ENCODE measurements around the gene CDH15.

CDH15 gene

GRCh38 chr16:89244754-89245153 is 73.2 kb downstream of the CDH15 start:
- Histone ChIP-seq H3K4me1 (ENCODE audit: control insufficient read depth, insufficient read depth, low read length) (peaks cover 7% of the 10 kb centered on the region), H3K9me3 (replicated peaks; ENCODE audit: low read length) (no peaks in the 10 kb centered on the region), H3K4me2 (ENCODE audit: low read length) (no peak overlapping the region), H3K9ac (ENCODE audit: low read depth, low read length) (no peak overlapping the region), H3K4me3 (ENCODE audit: low read length) (no peak overlapping the region), H3K36me3 (ENCODE audit: insufficient read depth, low read length) (no peaks in the 10 kb centered on the region), H3K27me3 (ENCODE audit: control insufficient read depth, insufficient read depth, low read length) (no peaks in the 10 kb centered on the region)
